GM18873 (cell line): ENCODE data around the gene PANK2.
"Not testable (repeated sequence)": the region's sequence is repeated elsewhere in the genome, so short reads cannot be mapped to it uniquely, and the experiment has no call there.

ENCODE experiments used
- ATAC-seq: cut with Tn5 transposase; IDR thresholded peaks from one replicate; pipeline ENCODE4 v1.9.1; 2021; ENCODE audit warnings: mild to moderate bottlenecking, moderate library complexity, moderate number of reproducible peaks; ENCODE audit not compliant: unreplicated experiment, low FRiP score

PANK2 gene

GRCh38 chr20:3869839-3870634 lies 19.1 kb upstream of the PANK2 start:
- ATAC-seq = no peak

DNA sequence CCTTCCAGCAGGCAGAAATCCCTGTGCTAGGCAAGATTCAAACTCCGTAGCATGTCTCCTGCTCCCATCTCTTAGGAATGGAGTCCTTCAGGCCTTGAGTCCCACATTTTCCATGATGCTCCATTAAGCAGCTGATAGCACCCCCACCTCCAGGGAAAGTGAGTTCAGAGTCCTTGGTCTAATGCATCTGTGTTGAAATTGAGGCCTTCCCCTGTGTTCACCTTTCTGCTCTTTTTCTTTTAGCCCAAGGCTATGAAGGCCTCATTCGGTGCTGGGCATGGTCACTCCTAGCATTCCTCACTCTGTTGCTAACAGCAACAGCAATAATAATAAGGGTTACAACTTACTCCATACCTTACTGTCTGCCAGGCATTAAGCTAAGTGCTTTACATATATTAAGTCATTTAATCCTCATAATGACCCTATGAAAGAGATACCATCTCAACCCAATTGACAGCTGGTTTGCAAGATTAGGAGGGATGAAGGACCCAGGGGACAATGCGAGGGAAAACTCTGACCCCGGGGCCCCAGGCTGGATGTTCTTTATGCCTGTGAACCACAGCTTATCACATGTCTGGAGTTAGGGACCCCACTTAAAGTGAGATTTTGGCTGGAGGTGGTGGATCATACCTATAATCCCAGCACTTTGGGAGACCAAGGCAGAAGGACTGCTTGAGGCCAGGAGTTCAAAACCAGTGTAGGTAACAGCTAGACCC lies 17.5 kb upstream of the PANK2 start:
- ATAC-seq = no peak

GRCh38 chr20:3873507-3873906 lies 15.7 kb upstream of the PANK2 start:
- no peak for ATAC-seq

DNA sequence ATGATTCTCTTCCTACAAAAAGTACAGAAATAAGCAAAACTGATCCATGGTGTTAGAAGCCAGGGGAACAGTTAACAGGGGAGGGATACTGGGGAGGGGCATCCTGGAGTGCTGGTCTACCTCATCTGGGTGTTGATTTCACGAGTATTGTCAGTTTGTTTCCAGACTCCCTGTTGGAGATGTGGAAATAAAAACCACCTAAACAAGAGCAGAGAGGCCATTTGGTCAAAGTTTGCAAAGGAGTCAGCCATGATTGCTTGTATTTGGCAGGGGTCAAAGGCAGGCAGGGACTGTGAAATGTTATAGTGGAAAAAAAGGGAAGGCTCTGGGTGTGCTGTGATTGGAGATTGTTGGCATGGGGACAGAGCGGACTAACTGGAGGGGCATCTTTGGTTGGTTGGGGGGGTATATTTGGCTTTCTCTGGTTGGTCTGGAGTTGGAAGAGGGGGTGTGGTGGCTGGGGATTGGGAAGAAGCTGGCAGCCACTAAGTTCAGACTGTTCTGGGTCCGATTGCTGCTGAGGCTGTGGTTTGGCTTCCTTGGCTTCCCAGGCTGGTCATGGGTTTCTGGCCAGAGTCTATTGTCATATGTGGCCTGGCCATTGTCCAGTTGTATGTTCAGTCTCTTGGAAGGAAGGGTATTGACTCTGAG lies 14.9 kb upstream of the PANK2 start:
- ATAC-seq = no peak

GRCh38 chr20:3875378-3875974 lies 13.7 kb upstream of the PANK2 start:
- ATAC-seq = no peak

GRCh38 chr20:3876000-3876399 lies 13.2 kb upstream of the PANK2 start:
- ATAC-seq = no peak

DNA sequence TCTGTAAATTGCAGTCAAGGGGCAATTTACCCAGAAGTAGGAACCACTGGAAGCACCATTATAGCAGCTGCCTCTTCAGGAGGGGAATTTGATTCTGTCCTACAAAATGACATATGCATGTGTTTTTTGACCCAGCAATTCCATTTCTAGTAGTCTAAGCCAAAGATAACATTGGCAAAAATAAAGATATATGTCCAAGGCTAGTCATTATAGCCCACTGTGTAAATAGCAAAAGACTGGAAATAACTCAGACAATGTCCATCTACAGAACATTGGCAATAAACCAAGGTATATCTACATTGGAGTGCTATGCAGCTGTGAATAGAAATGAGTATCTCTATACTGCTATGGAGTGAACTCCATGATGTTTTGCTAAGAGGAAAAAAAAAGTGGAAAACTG lies 12.5 kb upstream of the PANK2 start:
- no peak for ATAC-seq

GRCh38 chr20:3878921-3879274 lies 10.3 kb upstream of the PANK2 start:
- ATAC-seq = not testable (repeated sequence)

- ATAC-seq = no peak
These were observed 3.5 kb upstream of the PANK2 start for GRCh38 chr20:3885715-3886114.

DNA sequence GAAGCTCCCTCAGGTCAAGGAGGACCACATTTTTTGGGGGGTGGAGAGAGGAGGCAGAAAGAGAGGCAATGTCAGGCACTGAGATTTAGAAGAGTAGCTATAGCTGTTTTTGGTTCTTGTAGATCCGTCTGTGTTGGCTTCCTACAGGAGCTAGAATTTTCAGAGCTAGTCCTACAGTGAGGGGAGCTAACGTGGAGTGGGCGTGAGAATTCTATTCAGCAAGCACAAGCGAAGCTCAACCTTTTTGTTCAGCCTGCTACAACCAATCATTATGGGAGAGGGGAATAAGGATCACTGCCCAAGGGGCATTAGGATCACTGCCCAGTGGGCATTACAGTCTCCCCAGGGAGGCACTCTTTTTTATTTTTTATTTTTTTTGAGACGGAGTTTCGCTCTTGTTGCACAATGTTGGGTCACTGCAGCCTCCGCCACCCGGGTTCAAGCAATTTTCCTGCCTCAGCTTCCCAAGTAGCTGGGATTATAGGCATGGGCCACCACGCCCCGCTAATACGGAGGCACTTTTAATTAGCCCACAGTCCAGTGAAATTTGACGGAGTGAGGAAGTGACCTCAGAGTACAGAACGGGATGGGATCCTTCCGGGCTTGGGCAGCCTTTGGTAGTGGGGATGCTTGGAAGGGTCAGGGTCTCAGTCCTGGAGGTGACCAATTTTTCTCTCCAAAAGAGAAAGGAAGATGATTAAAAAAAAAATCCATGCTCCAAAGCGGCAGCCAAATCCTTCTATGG lies 1.1 kb upstream of the PANK2 start:
- no peak for ATAC-seq

DNA sequence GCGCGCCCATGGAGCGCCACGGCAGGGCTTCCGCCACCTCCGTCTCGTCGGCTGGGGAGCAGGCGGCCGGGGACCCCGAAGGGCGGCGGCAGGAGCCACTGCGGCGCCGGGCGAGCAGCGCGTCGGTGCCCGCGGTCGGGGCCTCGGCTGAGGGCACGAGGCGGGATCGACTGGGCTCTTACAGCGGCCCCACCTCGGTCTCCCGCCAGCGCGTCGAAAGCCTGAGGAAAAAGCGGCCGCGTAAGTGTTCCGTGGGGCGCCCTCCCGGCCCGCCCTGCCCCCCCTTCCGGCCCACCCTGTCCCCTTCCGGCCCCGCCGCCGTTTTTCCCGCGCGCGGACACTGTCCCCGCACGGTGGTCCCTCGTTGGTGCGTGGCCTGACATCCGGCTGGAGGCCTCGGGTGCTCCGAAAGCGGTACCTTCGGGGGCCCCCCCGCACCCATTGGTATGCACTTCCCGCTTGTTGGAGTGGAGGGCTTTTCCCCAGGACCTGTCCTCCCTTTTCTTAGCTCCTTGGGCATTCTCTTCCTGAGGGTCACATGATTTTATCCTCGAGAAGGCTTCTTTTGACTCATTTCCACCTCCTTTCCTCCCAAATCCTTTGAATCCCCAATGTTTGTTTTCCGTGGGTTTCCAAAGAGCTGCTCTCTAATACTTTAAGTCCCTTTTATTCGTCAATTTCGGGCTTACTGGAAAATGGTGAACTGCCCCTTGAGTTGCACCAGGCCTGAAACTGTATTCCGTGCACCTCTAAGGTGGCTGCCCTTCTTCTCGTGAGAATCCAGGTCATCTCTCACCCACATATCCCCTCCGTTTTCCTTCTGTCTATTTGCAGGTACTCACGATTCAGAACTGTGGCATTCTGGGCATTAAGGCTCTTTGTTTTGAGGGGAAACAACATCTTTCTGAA lies 556 bp downstream of the PANK2 start:
- ATAC-seq = peak; percentile 15

DNA sequence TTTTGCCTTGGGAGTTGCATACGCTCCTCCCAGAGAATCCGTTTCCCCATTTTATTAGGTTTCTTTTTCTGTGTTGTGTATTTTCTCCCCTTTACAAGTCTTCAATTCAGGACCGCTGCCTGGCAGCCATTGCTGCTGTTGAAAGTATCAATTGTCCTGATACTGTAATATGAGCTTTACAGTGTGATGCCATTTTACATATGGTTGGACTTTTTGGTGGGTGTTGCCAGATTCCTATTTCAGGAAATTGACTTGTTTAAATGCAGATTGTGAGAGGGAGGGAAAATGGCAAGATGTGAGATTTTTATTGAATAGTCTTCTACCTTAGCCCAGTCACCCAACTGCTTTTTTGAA lies 1.2 kb downstream of the PANK2 start:
- ATAC-seq = no peak

- no peak for ATAC-seq
These were observed 2.1 kb downstream of the PANK2 start for GRCh38 chr20:3890999-3891929.

- no peak for ATAC-seq
These were observed 5.6 kb downstream of the PANK2 start for GRCh38 chr20:3894796-3895195.

GRCh38 chr20:3896302-3896701 lies 7.1 kb downstream of the PANK2 start:
- ATAC-seq = no peak

DNA sequence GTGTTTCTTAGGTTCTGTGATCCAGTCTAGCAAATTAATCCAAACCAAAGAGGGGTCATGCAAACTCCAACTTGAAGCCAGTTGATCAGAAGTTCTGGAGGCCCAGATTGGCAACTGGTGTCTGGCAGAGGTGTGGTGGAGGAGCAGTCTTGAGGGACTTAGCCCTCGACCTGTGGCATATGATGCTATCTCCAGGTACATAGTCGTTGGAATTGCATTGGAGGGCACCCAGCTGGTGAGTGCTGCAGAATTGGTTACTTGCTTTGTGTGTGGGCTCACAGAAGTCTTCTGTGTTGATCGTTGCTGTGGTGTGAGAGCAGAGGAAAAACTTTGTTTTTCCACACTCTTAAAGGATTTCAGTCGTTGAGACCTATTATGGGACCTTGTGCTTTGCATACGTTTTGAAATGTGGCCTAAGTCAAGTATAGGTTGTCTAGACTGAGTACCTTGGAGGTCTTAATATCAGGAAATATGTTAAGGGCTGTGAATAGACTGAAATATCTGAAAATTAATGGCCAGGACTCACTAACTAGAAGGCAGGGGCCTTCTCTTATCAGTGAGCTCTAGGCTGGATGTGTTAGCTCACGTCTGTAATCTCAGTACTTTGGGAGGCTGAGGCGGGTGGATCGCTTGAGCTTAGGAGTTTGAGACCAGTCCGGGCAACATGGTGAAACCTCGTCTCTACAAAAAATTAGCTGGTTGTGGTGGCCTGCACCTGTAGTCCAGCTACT lies 7.8 kb downstream of the PANK2 start:
- no peak for ATAC-seq

GRCh38 chr20:3898181-3898580 lies 9.0 kb downstream of the PANK2 start:
- ATAC-seq = not testable (repeated sequence)

DNA sequence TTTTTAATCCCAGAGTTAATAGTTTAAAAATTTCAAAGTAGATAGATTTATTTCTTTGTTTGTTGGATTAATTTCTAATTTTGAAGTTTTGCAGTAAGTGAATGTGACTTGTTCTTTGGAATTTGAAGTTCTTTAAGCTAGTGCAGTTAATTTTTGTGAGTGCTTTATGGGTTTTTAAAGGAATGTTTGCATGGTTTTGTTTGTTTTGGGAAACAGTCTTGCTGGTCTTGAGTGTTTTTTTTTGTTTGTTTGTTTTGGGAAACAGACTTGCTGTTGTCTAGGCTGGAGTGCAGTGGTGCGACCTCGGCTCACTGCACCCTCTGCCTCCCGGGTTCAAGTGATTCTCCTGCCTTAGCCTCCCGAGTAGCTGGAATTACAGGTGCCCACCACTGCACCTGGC lies 9.5 kb downstream of the PANK2 start:
- no peak for ATAC-seq
